Measurements from ENCODE around the gene ZFAND2A. TPM values are rescaled to one million over a fixed set of nuclear protein-coding genes. Genes with fewer than 3 reads are reported as not detected.

The ZFAND2A gene
- total and polyA plus RNA-seq, 2 of the 8 experiments (the other 6 are each of a cell fraction or from before 2014, with no cell fraction given): 16.6 to 20.3 TPM

- peak overlapping the region; percentile 51; the same call in 1 of the 2 replicates for H4K8ac ChIP-seq (ENCODE audit: extremely low read depth, insufficient read depth, low read length)
- no peak overlapping the region for H3K4me3 ChIP-seq (ENCODE audit: extremely low read depth in 1 of 4, insufficient read depth in 2 of 4, low read depth in 3 of 4, low read length in 4 of 4)
- no peak overlapping the region for H3K23ac ChIP-seq (ENCODE audit: insufficient read length)
- H2BK15ac ChIP-seq (ENCODE audit: low read length): no peak overlapping the region
- WGBS, 2 experiments (ENCODE audit: extremely low coverage in 1 of 2, insufficient coverage in 1 of 2, insufficient read length in 1 of 2, insufficient replicate concordance in 2 of 2, low coverage in 1 of 2, low lambda C conversion rate in 2 of 2, missing lambda C conversion rate in 1 of 2): 92% methylated on average over 14 of the region's 14 CpGs; no CpG with 5 or more reads in 1 of the 2 experiments
- no peaks in the 10 kb centered on the region for H3K27me3 ChIP-seq (replicated peaks in 1 of 4; ENCODE audit: control insufficient read depth in 3 of 4, extremely low read depth in 1 of 4, insufficient read depth in 3 of 4, low read length in 3 of 4)
- peaks cover 0 to 7% (median 1%) of the 10 kb centered on the region in 4 experiments; a peak in 2 of 8 replicates for H3K36me3 ChIP-seq (ENCODE audit: control insufficient read depth in 2 of 4, insufficient read depth in 4 of 4, low read length in 3 of 4)
- no peak overlapping the region for H3K56ac ChIP-seq (replicated peaks; ENCODE audit: insufficient read length, low read depth, low read length)
- H3K4me2 ChIP-seq (ENCODE audit: insufficient read depth in 1 of 2, low read depth in 2 of 2, low read length in 2 of 2): no peak overlapping the region
- H4K91ac ChIP-seq (replicated peaks; ENCODE audit: insufficient read length, low read length): no peak overlapping the region
- no peak overlapping the region for H3K18ac ChIP-seq (ENCODE audit: extremely low read depth, low read length)
- no peaks in the 10 kb centered on the region for H3K23me2 ChIP-seq (ENCODE audit: low read depth, low read length)
- no peak overlapping the region for H3K14ac ChIP-seq (ENCODE audit: insufficient read length)
- no peak for DNase-seq (ENCODE audit: low read depth in 1 of 2, low spot score in 2 of 2)
- H2BK12ac ChIP-seq (ENCODE audit: low read depth, low read length): no peak overlapping the region
- no peak overlapping the region for H2BK120ac ChIP-seq (replicated peaks; ENCODE audit: low read depth, low read length)
- H3K4me1 ChIP-seq (replicated peaks in 1 of 4; ENCODE audit: control insufficient read depth in 3 of 4, insufficient read depth in 4 of 4, low read length in 3 of 4): peaks cover 0 to 14% (median 8%) of the 10 kb centered on the region in 4 experiments; a peak in 6 of 7 replicates
- no peak for FAIRE-seq
- POLR2A ChIA-PET (ENCODE audit: partially characterized antibody): no interaction called here
- no peak overlapping the region for H2BK5ac ChIP-seq (ENCODE audit: low read depth, low read length)
- H4K20me1 ChIP-seq (replicated peaks in 1 of 2; ENCODE audit: control insufficient read depth in 1 of 2, insufficient read depth in 2 of 2, low read length in 2 of 2): peaks cover 7 to 15% of the 10 kb centered on the region in 2 experiments
- H3K79me2 ChIP-seq (ENCODE audit: control insufficient read depth in 1 of 2, insufficient read depth in 2 of 2, low read length in 2 of 2): peaks cover 0 to 55% of the 10 kb centered on the region in 2 experiments; a peak in 2 of 4 replicates
- H3K27ac ChIP-seq (ENCODE audit: low read depth, low read length): no peak overlapping the region
- TF ChIP-seq RFX5 (IDR thresholded peaks at IDR 0.05; ENCODE audit: borderline replicate concordance, low read depth, low read length): no peak
- no peak for TF ChIP-seq KDM4A (IDR thresholded peaks at IDR 0.05; ENCODE audit: low read depth, low read length, severe bottlenecking)
- no peak for TF ChIP-seq BCL11A (IDR thresholded peaks at IDR 0.05; ENCODE audit: low read depth in 2 of 2, low read length in 2 of 2)
- no peak for TF ChIP-seq TAF7 (optimal IDR thresholded peaks at IDR 0.05; ENCODE audit: borderline replicate concordance, low read depth, low read length)
- no peak for TF ChIP-seq GABPA (IDR thresholded peaks at IDR 0.05; ENCODE audit: borderline replicate concordance, insufficient read depth, low read length)
- CTCF ChIA-PET (ENCODE audit: partially characterized antibody): interaction anchor here (1.1 to 3.6 kb wide), 2 partner anchors 16 to 58 kb away, joined by 3 to 14 read pairs; a partner anchor contains a TSS
- H2AFZ ChIP-seq (ENCODE audit: low read length): no peak overlapping the region
- H3K79me1 ChIP-seq (ENCODE audit: low read depth, low read length): peaks cover 7% of the 10 kb centered on the region
- no peaks in the 10 kb centered on the region for H3K9me3 ChIP-seq (ENCODE audit: insufficient read depth in 2 of 2, low read depth in 1 of 2, low read length in 1 of 2)
- H2BK20ac ChIP-seq (ENCODE audit: low read length): no peak overlapping the region
- H2AK5ac ChIP-seq (ENCODE audit: low read depth, low read length): no peak overlapping the region
- H3K9ac ChIP-seq (replicated peaks in 1 of 4; ENCODE audit: extremely low read depth in 1 of 4, low read depth in 3 of 4, low read length in 3 of 4): no peak overlapping the region
- no peak overlapping the region for H4K5ac ChIP-seq (ENCODE audit: insufficient read length, low read depth, low read length)
- no peak overlapping the region for H3K4ac ChIP-seq (replicated peaks; ENCODE audit: insufficient read length, low read depth, low read length)
Observed at GRCh38 chr7:1121476-1121875, 38.5 kb downstream of the ZFAND2A start.
